ENCODE measurements around the gene DRAXIN.
A peak's percentile ranks its signal among the peaks of the same experiment; 100 is the strongest.

The DRAXIN gene

DNA sequence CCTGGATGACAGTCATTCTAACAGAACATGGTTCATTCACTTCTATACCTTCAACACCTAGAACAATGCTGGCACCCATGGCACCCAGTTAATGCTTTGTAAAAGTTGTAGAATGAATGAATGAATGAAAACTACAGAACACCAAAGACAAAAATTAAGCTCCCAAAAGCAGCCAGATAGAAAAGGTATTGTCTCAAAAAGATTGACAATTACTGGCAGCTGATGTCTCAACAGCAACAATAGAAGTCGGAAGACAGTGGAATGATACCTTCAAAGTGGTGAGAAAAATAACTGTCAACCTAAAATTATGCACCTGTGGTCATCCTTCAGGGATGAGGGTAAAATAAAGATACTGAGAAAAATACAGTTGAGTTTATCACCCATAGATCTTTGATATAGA is 65.5 kb downstream of the DRAXIN start:
- ChIA-PET POLR2A (no interaction called here), CTCF (interaction anchor here (0.6 to 0.7 kb wide), 2 partner anchors 47 to 269 kb away, joined by 3 read pairs; no protein-coding TSS in a partner anchor)
- TF ChIP-seq NFRKB (IDR thresholded peaks at IDR 0.05) (no peak), TARDBP (IDR thresholded peaks at IDR 0.05) (no peak), SUZ12 (IDR thresholded peaks at IDR 0.05) (no peak), FOXA1 (IDR thresholded peaks at IDR 0.05) (no peak), FOXM1 (IDR thresholded peaks at IDR 0.05; ENCODE audit: borderline replicate concordance) (no peak), HDGF (IDR thresholded peaks at IDR 0.05; ENCODE audit: borderline replicate concordance) (no peak), ELF4 (IDR thresholded peaks at IDR 0.05) (no peak), BHLHE40 (IDR thresholded peaks at IDR 0.05; ENCODE audit: borderline replicate concordance) (no peak), L3MBTL2 (conservative IDR thresholded peaks at IDR 0.05) (no peak), CTBP1 (IDR thresholded peaks at IDR 0.05; ENCODE audit: borderline replicate concordance) (no peak), FOXK2 (IDR thresholded peaks at IDR 0.05) (no peak), LEF1 (IDR thresholded peaks at IDR 0.05; ENCODE audit: borderline replicate concordance) (no peak), PKNOX1 (IDR thresholded peaks at IDR 0.05) (no peak), ARNT (IDR thresholded peaks at IDR 0.05) (no peak), ZNF384 (IDR thresholded peaks at IDR 0.05) (no peak), SP1 (IDR thresholded peaks at IDR 0.05) (no peak)

DNA sequence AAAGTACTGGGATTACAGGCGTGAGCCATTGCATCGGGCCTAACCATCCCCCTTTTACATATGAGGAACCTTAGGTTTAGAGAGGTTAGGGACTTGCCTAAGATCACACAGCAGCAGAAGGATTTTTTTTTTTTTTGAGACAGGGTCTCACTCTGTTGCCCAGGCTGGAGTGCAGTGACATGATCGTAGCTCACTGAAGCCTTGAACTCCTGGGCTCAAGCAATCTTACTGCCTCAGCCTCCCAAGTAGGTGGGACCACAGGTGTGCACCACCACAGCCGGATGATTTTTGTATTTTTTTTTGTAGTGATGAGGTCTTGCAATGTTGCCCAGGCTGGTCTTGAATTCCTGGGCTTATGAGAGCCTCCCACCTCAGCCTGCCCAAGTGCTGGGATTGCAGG is 68.3 kb downstream of the DRAXIN start:
- TF ChIP-seq L3MBTL2 (conservative IDR thresholded peaks at IDR 0.05) (no peak), LEF1 (IDR thresholded peaks at IDR 0.05; ENCODE audit: borderline replicate concordance) (no peak), ZNF384 (IDR thresholded peaks at IDR 0.05) (no peak), FOXA1 (IDR thresholded peaks at IDR 0.05) (no peak), ELF4 (IDR thresholded peaks at IDR 0.05) (no peak), PKNOX1 (IDR thresholded peaks at IDR 0.05) (no peak), NFRKB (IDR thresholded peaks at IDR 0.05) (no peak), CTBP1 (IDR thresholded peaks at IDR 0.05; ENCODE audit: borderline replicate concordance) (no peak), SUZ12 (IDR thresholded peaks at IDR 0.05) (no peak), ARNT (IDR thresholded peaks at IDR 0.05) (no peak), BHLHE40 (IDR thresholded peaks at IDR 0.05; ENCODE audit: borderline replicate concordance) (no peak), SP1 (IDR thresholded peaks at IDR 0.05) (no peak), HDGF (IDR thresholded peaks at IDR 0.05; ENCODE audit: borderline replicate concordance) (no peak), TARDBP (IDR thresholded peaks at IDR 0.05) (no peak), FOXM1 (IDR thresholded peaks at IDR 0.05; ENCODE audit: borderline replicate concordance) (no peak)
- no peak for DNase-seq (ENCODE audit: extremely low spot score)
- ChIA-PET POLR2A (no interaction called here), CTCF (no interaction called here)

More for the DNA sequence above, 65.5 kb downstream of the DRAXIN start:
- no peak for DNase-seq (ENCODE audit: extremely low spot score)

GRCh38 chr1:11761285-11761684 is 69.8 kb downstream of the DRAXIN start:
- no peak for DNase-seq (ENCODE audit: extremely low spot score)
- POLR2A ChIA-PET: no interaction called here
- TF ChIP-seq CTBP1 (IDR thresholded peaks at IDR 0.05; ENCODE audit: borderline replicate concordance) (no peak), FOXA1 (IDR thresholded peaks at IDR 0.05) (no peak), BHLHE40 (IDR thresholded peaks at IDR 0.05; ENCODE audit: borderline replicate concordance) (no peak), ZNF384 (IDR thresholded peaks at IDR 0.05) (no peak), HDGF (IDR thresholded peaks at IDR 0.05; ENCODE audit: borderline replicate concordance) (no peak), FOXK2 (IDR thresholded peaks at IDR 0.05) (no peak), NFRKB (IDR thresholded peaks at IDR 0.05) (no peak), ARNT (IDR thresholded peaks at IDR 0.05) (no peak), FOXM1 (IDR thresholded peaks at IDR 0.05; ENCODE audit: borderline replicate concordance) (no peak), PKNOX1 (IDR thresholded peaks at IDR 0.05) (no peak)
- CTCF ChIA-PET: no interaction called here

- POLR2A ChIA-PET: no interaction called here
- no peak for TF ChIP-seq NFRKB (IDR thresholded peaks at IDR 0.05)
- TF ChIP-seq L3MBTL2 (conservative IDR thresholded peaks at IDR 0.05): peak; percentile 86
- peak; percentile 79 for DNase-seq (ENCODE audit: extremely low spot score)
- CTCF ChIA-PET: interaction anchor here (0.6 kb wide), 1 partner anchor 140 kb away, joined by 3 read pairs; no protein-coding TSS in a partner anchor
Measured at GRCh38 chr1:11761988-11762406, 70.5 kb downstream of the DRAXIN start, which contains the start of gene C1orf167. Gene C1orf167 (plus strand): TSS chr1:11762193. CDS start chr1:11764401, 2,208 bp downstream.

DNA sequence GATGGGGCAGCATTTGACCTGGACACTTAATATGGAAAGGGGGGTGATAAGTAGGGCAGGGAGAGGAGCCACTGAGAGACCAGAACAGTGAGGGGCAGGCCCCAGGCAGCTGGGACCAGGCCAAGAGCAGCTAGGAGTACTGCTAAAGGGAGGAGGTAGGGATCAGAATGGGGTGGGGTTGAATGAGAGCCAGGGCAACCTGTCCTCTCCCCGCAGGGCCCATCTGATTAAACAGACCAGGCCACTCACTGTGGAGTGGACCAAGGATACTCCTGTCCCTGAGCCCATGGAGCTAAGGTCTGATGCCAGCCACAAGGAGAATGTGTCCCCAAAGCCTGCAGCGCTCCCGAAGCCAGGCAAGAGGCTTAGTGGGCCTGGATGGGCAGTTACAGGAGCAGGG is 72.6 kb downstream of the DRAXIN start:
- TF ChIP-seq ELF4 (IDR thresholded peaks at IDR 0.05) (no peak), PKNOX1 (IDR thresholded peaks at IDR 0.05) (no peak), FOXK2 (IDR thresholded peaks at IDR 0.05) (no peak), ARNT (IDR thresholded peaks at IDR 0.05) (no peak), FOXA1 (IDR thresholded peaks at IDR 0.05) (no peak), CTBP1 (IDR thresholded peaks at IDR 0.05; ENCODE audit: borderline replicate concordance) (no peak), ZNF384 (IDR thresholded peaks at IDR 0.05) (no peak), BHLHE40 (IDR thresholded peaks at IDR 0.05; ENCODE audit: borderline replicate concordance) (no peak), LEF1 (IDR thresholded peaks at IDR 0.05; ENCODE audit: borderline replicate concordance) (no peak), L3MBTL2 (conservative IDR thresholded peaks at IDR 0.05) (no peak), NFRKB (IDR thresholded peaks at IDR 0.05) (no peak), HDGF (IDR thresholded peaks at IDR 0.05; ENCODE audit: borderline replicate concordance) (no peak)
- POLR2A ChIA-PET: no interaction called here
- no peak for DNase-seq (ENCODE audit: extremely low spot score)
- CTCF ChIA-PET: no interaction called here

DNA sequence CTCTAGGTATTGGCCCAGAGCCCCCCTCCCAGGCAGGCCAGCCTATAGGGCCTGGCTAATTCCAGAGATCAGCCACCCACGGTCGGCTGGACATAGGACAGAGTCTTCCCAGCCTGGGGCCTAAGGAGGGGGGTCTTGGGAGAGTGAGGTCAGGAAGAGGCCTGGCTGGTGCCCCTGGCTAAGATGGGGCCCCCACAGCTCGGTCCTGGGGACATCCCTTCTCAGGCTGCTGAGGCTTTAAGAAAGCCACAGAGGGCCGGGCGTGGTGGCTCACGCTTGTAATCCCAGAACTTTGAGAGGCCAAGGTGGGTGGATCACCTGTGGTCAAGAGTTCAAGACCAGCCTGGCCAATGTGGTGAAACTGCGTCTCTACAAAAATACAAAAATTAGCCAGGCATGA is 73.0 kb downstream of the DRAXIN start:
- no peak for DNase-seq (ENCODE audit: extremely low spot score)
- POLR2A ChIA-PET: no interaction called here

More for the DNA sequence above, 73.0 kb downstream of the DRAXIN start:
- CTCF ChIA-PET: no interaction called here
- TF ChIP-seq PKNOX1 (IDR thresholded peaks at IDR 0.05) (no peak), ZNF384 (IDR thresholded peaks at IDR 0.05) (no peak), ELF4 (IDR thresholded peaks at IDR 0.05) (no peak), SUZ12 (IDR thresholded peaks at IDR 0.05) (no peak), FOXK2 (IDR thresholded peaks at IDR 0.05) (no peak), BHLHE40 (IDR thresholded peaks at IDR 0.05; ENCODE audit: borderline replicate concordance) (no peak), TARDBP (IDR thresholded peaks at IDR 0.05) (no peak), FOXM1 (IDR thresholded peaks at IDR 0.05; ENCODE audit: borderline replicate concordance) (no peak), FOXA1 (IDR thresholded peaks at IDR 0.05) (no peak), LEF1 (IDR thresholded peaks at IDR 0.05; ENCODE audit: borderline replicate concordance) (no peak), L3MBTL2 (conservative IDR thresholded peaks at IDR 0.05) (no peak), HDGF (IDR thresholded peaks at IDR 0.05; ENCODE audit: borderline replicate concordance) (no peak), ARNT (IDR thresholded peaks at IDR 0.05) (no peak), CTBP1 (IDR thresholded peaks at IDR 0.05; ENCODE audit: borderline replicate concordance) (no peak), SP1 (IDR thresholded peaks at IDR 0.05) (no peak), NFRKB (IDR thresholded peaks at IDR 0.05) (no peak)
